NCI-H1105 treated with DMSO at 0.1 percent for 48 hours (cell line): ENCODE data around the gene CCDC88C.

Experiments used
- DNase-seq: peaks from one replicate; lab custom pipeline; 2025; lab: John Stamatoyannopoulos, UW

The CCDC88C gene

DNA sequence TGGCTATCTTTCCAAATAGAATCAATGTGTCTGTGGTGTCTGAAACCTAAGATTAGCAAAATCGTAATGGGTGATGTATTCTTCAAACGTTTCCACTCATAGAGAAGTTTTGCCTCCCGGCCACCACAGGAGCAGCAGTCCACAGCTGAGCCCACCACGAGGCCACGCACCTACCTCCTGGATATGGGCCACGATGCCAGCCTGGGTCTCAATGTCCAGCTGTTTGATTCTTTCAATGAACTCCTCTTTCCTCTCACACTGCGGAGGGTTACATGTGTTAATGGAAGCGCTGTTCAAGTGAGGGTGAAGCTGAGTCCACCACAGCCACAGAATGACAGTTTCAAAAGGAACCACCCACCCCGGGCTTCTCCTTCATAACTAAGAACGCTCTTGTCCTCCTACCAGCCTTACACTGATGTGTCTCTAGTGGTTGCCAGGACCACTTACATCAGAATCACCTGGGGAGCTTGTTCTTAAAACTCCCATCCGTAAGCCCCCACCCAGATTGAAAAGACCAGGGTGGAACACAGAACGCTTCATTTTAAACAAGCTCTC, 75.3 kb downstream of the CCDC88C start:
- DNase-seq = no peak

DNA sequence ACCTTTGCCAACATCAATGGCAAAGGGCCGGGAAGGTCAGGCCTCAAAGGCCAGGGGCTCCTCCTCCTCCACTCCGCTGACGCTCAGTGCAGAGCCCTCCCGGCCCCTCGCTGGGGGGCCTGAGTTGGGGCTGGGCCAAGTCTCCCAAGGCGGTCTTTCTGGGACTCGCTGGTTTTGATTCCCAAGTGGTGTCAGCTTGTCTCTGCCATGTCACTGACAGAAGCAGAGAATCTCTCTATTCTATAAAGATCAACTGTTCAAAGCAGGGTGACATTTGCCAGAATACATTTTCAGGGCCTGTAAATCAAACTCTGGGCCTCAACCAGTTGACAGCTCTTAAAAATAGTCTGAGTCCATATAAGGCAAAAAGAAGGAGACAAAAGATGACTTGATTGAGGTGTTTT, 75.9 kb downstream of the CCDC88C start:
- DNase-seq = no peak

DNA sequence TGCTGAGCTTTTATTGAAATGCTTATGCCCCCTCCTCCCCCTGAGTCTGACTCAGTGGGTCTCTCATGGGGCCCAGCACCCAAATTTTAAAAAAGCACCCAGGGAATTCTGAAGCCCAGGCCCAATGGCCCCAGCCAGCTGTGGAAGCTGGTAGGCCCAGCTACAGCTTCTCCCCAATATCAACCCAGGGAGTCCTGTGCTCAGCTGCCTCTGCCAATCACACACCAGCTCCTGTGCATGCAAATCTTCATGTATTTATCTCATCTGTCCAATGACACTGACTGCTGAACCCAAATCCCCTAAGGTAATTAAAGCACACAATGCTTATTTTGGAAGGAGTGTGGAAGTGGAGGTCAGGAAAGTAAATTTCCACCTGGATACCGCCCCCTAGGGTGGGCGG, 76.3 kb downstream of the CCDC88C start:
- no peak for DNase-seq

DNA sequence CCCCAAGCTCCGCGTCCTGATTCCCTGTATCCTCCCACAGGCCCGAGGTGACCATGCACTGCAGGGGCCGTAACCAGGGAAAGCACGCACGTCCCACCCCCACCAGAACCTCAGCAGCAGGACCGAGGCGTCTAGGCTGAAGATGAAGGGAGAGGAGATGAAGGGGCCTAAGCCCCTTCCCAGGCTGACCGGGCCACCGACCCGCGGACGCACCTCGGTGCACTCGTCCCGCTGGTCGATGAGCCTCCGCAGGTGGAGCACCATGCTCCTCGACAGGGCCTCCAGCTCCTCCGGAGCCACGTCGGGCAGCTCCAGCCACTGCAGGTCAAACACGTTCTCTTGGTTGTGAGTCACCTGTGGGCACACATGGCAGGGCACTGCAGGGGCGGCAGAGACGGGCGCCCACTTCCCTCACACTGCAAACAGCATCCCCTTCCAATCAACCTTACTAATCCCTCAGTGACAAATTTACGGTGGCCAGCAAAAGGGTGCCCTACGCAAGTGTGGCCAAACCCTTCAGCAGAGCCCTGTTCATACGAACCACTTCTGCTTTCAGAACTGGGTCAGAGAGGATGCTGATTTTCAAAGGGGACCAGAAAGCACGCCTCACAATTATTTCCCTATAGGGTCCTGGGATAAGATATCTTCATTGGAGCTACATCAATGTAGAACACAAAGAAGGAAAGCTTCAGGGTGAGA, 77.8 kb downstream of the CCDC88C start:
- DNase-seq = no peak

DNA sequence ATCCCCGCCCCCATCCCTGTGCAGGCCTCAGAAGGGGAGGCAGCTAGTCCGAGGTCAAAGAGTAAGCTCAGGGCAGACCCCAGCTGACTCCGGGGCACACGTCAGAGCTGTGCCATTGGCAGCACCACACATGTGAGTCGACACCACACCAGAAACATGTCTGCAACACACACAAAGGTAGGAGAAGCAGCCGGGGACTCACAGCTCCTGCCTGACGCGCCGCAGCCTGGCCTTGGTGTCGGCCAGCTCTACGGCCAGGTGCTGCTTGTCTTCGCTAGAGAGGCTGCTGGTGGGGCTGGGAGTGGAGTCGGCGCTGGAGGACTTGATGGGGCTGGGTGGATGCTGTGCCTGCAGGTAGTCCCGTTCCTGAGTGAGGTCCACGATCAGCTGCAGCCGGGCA, 78.5 kb downstream of the CCDC88C start:
- no peak for DNase-seq

DNA sequence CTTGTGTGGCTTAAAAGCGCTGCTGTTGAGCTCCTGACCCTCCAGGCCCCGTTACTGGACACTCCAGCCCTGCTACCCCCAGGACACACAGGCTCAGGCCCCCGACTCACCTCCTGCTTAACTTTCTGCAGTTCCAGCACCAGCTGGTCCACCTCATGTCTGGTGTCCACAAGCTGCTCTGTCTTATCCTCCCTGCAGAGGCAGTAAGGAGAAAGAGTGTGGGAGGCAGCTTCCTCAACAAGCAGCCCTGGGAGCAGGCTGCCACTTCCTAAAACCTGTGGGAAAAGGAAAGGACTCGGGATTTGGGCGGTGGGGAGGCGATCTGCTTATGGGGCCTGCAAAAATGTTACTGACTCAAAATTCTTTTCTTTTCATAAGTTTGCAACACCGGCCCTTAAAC, 79.2 kb downstream of the CCDC88C start:
- no peak for DNase-seq

DNA sequence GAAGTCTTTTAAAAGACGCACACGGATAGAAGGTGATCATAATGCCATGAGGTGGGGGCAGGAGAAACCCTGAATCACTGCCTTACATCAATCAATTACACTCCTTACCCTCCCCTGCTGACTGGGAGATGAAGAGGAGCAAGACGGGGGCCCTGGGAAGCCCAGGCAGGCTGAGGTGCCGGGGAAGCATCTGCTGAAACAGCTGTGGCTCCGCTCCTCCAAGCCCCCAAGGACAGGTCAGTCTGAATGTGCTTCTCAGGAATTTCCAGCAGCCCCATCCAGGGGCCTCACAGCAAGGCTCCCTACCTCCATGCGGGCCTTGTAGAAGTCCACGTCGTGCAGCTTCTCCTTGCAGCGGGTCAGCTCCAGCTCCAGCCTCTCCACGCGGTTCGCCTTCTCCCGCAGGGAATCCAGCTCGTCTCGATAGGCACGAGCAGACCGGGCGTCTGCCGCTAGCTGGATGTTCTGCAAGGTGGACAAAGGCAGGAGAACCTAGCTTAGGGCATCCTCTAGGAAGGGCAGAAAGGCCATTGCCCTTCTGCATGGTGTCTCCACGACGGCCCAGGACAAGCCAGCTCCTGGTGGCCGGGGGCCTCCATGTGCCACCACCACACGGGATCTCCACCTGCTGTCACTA, 79.8 kb downstream of the CCDC88C start:
- DNase-seq = no peak

DNA sequence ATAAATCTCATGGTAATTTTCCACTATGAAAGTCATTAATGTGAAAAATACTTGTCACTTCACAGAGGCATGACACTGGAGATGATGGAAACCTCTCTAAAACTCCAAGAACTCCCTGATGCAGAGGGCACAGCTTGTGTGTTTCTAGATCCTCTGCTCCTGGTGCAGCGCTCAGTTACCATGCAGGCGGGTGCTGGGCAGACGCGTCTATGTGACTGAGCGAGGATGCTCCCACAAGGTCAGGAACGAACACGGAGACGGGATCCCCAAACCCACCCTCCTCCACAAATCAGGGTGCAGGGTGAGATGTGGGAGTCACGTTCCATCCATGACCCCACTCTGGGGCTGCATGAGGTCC, 81.5 kb downstream of the CCDC88C start:
- DNase-seq = no peak

DNA sequence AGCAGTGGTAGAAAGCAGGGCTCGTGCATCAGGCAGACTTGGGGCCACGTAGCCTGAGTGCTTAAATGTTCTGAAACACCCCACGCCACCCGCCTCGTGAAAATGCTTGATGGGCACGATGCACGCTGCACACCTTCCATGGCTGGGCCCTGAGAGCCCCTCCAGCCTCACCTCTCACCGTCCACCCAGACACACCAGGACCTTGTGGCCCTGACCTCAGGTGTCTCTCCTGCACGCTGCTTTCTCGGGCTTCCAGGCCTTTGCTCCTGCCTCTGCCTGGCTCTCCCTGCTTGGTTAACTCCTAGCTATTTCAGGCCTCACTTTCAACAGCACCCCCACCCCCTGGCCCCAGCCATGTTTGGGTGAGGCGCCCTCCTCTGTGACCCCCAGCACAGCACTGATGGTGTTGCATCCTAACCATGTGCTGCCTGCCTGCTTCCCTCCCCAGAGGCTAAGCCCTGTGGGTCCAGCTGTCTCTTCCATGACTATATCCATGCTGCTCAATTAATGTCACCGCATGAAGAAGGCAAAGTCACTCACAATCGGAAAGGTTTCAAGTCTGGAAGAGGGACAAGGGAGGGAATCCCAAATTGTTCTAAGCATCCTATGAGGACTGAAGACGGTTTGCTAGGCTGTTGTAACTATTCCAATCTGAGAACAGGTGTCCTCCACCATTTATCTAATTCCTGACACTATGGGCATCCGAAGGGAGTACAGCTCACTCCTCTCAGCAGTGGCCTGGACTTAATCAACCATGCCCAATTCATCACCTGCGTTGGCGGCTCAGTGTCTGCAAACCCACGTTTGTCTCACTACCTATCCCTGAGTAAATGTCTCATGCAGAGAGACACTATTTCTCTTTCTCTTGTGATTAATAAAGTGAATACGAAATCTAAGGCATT, 82.2 kb downstream of the CCDC88C start:
- DNase-seq = no peak

DNA sequence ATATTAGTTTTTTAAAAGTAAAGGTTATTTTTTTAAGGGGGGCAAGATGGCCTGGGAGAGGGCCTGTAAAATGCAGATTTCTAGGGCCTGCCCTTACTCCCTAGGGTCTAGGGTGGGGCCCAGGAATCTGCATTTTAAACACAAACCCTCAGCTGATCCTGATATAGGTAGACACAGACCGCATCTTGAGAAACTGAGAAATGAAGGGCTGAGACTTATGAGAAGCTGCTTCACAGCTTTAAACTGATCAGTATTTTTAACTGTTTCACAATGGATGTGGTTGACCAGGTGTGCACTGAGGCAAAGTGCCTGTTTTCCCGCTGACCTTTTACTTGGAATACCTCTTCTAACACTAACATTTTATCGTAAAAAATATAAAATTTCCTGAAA, 84.0 kb downstream of the CCDC88C start:
- no peak for DNase-seq

DNA sequence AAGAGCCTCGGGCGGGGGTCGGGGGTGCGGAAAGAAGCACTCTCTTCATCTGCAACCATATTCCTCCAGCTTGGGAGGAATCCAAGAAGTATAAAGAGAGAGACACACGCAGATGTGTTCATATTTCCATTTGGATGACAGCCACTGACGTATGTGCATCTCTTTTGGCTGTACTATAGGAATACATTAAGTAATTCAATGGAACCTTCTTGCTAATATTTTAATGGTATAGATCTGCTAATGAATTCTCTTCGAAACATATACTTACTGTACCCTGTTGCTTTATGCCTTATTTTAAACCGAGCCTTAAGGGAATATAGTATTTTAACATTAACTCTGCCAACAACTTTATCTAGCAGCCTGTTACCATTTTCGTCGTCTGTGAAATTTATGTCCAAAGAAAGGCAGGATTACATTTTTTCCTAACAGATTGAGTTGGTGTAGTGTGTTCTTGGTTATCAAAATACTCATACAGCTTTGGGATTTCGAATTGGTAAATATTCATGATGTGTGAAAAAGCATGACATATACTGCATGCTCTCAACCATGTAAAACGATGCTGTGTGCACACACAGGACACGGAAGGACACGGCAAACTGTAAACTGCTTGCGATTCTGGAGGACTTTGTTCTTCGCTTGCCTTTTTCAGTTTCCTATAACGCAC, 84.5 kb downstream of the CCDC88C start:
- no peak for DNase-seq

DNA sequence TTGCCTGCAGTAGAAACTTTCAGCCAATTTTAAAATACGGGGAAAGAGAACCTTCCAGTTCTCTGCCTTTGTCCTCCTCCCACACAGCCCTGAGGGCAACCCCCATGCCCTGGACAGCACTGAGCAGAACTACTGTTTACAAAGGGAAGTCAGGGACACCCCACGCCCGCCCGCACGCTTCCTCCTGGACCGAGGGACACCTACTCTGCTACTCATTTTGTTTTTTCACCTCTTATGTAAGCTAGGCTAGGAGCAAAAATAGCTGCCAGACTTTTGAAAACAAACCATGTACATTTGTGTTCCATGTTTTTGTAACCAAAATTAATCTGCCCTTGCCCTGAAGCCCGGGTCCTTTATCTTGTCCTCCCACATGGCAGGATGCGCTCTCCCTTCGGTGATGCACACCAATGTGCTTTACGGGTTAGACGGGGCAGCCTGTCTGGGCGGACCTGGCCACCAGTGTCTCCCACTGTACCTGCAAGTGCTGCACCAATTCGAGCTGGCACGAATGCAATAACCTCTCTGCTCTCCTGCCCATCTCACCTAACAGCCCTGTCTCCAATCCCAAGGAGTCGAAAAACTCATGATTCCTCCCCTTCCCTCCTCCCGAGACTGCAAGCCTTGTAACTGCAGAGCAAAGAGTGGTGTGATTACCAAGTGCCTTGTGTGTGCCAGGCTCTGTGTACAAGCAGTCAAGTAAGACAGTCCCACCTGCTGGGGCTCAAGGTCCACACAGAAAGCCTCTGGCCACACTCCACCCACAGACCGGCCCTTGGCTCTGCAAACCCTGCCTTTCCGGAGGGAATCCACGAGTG, 85.2 kb downstream of the CCDC88C start:
- DNase-seq = no peak

DNA sequence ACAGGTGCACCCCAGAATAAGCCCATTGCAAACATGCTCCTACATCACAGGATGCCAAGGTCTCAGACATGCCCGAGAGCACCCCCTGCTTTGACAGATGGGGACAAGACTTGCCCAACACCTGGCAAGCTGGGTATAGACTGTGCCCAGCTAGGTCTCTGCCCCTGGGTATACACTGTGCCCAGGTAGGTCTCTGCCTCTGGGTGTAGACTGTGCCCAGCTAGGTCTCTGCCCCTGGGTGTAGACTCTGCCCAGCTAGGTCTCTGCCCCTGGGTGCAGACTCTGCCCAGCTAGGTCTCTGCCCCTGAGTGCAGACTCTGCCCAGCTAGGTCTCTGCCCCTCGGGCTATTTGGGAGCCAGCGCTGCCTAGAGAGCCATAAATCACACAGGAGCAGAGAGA, 85.9 kb downstream of the CCDC88C start:
- DNase-seq = no peak

DNA sequence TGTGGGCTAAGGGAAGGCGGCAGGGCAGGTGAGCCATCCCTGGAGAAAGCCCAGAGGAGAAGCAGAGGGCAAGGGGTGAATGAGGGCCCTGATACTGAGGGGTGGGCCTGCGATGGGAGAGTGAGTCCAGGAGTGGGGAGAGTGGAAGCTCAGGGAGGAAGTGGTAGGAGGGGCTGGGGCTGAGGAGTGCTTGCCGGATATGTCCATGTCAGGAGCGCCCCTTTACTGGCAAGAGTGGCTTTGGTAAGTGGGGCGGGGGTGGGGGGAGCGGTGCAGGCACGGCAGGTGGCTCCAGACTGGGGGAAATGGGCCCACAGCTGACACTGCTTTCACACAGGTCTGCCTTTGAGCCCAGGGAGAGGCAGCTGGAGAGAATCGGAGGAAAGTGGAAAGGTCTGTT, 86.8 kb downstream of the CCDC88C start:
- DNase-seq = no peak

DNA sequence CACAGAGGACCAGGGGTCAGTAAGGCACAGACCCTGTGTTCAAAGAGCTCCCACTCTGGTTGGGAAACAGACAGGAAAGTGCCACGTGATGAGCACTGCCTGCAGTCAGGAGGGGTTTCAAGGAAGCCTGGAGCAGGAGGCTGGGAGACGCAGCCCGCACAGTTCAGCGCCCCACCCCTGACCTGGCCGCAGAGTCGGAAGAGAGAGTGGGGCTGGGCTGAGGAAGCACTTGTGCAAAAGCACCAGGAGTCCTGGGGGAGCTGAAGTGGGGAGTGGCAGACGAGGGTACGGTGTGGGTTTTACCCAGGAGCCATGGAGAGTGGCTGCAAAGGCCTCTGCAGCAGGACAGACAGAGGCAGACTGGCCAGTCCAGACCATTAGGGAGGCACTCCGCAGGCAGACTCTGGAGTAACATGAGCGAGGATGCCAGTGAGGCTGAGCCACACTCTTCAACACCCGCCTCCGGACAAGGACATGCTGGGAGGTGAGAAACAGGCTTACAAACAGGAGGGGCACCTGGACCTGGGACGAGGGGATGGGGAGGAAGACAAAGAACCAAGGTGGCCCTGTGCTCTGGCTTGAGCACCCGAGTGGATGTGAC, 87.4 kb downstream of the CCDC88C start:
- no peak for DNase-seq

DNA sequence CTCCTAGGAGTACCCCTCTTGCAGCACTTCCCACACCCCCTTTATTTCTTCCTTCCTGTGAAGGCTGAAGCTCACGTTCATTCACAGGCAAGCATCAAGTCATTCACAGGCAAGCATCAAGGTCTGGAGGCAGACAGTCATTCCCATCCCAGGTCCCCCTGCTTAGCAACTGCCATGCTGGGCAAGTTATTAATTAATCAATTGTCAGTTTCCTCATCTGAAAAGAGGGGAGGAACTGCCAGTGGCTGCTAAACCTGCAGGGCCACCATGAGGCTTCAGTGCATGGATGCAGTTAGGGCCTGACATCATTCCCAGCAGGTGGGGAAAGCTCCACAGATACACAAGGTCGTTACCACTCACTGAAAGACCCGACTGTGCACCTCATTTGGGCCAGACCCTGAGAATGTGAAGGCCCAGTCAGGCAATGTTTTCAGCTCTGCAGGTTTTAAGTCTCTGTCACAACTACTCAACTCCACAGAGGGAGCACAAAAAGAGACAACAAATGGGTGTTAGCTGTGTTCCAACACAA, 88.1 kb downstream of the CCDC88C start:
- no peak for DNase-seq

DNA sequence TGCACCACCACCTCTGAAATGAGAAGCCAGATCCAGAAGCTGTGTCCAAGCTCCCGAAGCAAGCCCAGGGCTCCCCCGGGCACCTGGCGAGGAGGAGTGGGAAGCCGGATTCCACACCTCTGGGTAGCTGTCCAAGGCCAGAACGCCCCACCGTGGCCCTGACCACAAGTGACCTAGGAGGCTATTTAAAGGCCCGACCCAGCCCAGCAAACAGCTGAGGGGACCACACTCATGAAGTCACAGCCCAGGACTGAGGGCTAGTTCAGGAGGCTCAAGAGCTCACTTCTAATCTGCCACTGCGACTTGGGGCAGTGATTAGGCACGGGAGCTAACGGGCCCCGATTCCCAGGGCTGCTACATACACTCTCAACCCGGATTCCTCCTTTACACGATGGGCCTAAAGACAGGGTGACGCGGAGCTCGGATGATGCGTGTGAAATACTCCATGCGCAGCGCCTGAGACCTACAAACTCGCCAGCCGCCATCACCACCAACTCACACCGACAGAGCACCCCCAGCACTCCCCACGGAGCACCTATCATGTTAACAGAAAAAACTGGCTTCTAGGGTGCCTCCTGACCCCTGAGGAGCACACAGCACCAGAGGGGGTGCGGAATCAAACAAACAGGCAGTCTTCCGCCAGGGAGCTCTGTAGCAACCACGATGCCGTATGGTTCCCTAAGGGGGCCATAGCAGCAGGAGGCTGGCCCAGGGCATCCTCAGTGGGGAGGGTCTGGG, 89.1 kb downstream of the CCDC88C start:
- DNase-seq = no peak

DNA sequence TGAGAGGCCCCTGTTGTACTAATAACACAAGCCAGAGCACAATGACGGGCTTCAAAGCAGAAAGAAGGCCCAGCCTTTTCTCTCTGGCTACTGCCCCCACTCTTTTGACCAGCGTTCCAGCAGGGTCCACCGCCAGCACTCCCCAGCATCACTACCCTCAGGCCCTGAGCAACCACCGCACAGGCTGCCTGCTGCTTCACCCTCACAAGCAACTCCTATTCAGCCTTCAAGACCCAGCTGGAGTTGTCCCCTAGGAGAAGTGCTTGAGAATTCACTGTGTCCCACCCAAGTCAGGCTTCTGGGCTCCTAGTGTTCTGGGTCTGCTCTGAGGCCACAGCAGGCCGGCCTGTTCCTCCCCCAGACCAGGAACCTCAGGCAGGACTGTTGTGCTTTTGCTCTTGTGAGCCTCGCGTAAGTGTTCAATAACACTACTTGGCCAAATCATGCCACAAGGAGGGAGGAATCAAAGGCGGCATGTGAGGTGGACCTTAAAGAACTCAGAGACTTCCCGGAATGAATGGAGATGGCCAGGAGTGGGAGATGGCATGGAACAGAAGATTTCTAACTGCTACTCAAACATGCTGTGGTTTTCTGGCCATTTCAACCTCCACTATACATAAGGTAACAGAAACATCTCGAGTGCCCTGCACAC, 89.8 kb downstream of the CCDC88C start:
- DNase-seq = no peak

DNA sequence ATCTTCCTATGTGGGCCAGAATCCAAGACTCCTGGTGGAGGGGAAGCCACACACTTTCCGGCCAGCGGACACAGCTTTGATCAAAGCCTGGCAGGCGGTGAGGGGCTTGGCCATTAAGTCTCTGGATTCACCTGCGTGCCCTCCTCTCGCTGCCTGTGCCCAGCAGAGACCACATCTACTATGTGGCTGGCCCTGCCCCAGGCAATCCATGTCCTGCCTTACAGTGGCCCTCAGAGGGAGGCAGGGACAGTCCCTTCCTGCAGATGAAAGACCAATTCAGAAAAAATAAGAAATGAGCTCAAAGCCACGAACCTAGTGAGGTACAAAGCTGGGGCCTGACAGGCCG, 90.4 kb downstream of the CCDC88C start:
- DNase-seq = no peak
